Measurements from ENCODE around the gene TOMM6.
"Not testable (repeated sequence)": the region's sequence is repeated elsewhere in the genome, so short reads cannot be mapped to it uniquely, and the experiment has no call there.

TOMM6 gene

DNA sequence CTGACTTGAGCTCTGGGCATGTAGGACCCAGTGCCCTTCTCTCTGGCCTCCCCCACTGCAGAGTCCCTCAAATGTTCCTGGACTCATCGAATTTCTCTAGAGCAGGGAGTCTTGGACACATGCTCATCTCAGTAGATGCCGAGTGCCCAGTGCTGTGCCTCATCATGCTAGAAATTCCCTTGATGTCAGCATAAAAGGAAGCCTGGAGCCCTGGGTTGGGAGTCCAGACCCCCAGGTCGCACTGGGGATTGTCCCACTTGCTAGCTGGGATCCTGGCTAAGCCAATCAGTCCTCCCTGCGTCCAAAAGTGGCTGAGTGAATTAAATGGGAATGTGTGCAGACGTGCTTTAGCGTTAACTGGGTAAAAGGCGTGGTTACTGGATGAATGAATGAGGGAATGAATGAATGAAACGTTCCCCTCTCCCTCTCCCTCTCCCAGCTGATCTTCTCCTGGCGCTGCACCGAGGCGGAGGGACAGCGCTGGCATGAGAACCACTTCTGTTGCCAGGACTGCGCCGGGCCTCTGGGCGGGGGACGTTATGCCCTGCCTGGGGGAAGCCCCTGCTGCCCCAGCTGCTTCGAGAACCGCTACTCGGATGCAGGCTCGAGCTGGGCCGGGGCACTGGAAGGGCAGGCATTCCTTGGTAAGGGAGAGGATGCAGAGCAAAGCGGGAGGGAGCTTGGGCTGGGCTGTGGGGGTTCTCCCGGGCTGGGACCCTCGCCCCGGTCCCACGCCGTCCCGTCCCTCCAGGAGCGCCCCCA, 1.6 kb upstream of the TOMM6 start:
- DNase-seq, result peak in 1 of 2 experiments; percentile 12

DNA sequence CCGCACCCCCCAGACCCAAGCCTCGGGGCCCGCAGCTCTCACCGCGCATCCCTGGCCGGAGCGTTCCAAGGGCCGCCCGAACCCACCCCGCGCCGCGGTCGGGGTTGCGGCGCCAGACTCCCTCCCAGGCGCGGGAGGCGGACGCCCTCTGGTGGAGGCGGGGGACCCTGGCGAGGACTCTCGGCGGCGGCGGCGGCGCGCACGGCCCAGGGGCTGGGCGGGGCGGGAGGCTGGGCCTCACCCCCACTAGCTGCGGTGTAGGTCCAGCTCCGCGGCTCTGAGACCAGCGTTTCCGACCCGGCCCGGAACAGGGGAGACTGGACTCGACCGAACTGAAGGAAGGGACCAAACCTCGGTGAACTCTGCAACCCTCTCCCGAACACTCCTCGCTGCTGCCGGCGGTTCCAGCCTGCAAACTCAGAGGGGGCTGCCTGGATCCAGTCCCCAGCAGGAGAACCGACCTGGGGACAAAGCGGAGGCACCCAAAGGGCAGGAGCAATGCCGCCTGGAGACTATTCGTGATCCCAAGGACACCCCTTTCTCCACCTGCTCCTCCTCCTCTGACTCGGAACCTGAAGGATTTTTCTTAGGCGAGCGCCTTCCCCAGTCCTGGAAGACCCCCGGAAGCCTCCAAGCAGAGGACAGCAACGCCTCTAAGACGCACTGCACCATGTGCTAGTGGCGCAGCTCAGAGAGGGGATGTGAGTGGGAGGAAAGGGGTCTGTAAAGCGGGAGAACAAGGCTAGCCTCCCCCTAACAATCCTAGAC, 859 bp upstream of the TOMM6 start:
- DNase-seq, result peak in 1 of 2 experiments; percentile 58

DNA sequence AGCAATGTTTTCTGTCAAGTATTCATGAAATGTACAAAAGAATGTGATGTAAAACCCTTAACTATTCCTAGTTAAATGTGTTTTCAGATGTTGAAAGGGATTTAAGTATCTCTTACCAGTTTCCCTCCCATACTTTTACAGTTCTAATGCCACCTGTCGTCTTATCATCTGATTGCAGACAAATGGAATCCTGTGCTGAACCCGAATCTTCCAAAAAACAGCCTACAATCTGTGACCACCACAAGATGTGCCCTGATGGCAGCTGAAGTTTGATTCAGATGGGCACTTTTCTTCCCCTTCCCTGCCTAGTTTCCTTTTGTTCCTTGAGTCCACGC, 1.9 kb downstream of the TOMM6 start:
- DNase-seq, result no peak

DNA sequence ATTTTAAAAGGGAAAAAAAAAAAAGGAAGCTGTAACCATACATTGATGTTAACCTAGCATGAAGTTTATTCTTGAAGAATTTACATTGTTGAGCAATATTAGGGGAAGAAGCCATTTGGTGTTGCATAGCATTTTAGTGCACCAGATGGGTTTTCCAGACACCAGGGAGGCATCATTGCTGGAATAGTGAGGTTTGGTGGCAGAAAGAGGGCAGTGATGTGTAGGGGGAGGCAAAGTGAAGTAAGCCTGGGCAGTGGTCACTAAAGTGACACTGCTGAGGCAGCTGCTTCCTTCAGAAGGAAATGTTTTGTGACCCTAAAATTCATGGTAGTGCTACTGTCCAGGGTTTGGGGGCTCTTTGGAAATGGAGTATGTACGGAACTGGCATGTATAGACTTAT, 2.6 kb downstream of the TOMM6 start:
- no peak for DNase-seq

DNA sequence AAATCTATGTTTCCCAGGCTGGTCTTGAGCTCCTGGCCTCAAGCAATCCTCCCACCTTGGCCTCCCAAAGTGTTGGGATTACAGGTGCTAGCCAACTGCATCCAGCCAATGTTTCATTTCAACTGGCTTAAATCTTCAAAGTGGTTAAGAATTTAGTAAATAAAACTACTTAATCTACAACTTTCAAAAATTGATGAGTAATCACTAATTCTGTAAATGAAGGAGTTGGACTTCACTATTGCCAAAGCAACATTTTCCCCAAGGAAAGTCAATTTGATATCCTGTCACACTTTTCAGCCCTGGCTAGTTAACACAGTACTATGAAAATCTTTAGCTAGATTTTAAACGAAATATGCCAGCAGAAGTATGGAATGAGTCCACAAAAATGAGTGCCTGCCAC, 3.8 kb downstream of the TOMM6 start:
- DNase-seq, result no peak

DNA sequence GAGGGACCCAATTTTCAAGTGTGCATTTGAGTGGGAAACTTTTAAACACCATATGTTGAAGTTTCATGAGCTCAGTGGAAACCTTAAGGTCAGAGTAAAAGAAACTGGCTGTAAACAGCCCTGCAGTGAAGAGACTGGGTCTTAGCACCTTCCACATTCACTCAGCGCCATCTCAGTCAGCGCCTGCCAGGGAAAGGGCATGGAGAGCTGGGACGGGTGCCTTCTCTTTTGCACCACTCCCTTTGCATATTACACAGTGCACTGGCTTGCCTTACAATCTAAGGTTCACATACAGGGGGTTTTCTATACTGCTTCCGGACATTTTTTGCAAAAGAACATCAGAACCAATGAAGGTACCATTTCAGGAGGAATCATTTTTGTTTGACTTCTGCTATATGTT, 4.5 kb downstream of the TOMM6 start:
- DNase-seq, result no peak

DNA sequence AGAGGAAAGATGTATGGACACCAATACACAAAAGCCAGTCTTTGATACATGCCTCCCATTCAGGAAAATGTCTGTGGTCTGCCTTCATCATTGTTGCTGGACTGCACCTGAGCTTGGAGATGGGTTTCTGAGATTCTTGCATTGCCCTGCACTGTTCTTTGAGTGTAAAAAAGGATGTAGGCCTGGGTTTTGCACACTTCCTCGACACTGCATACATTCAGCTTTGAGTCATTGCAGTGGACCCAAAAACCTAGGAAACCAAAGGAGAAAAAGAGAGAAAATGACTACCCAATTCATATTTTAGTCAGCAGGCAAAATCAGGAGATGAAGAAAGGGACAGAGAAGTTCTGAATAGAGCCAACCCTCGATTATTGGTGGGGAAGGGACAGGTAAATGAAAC, 9.0 kb downstream of the TOMM6 start:
- DNase-seq, result no peak

DNA sequence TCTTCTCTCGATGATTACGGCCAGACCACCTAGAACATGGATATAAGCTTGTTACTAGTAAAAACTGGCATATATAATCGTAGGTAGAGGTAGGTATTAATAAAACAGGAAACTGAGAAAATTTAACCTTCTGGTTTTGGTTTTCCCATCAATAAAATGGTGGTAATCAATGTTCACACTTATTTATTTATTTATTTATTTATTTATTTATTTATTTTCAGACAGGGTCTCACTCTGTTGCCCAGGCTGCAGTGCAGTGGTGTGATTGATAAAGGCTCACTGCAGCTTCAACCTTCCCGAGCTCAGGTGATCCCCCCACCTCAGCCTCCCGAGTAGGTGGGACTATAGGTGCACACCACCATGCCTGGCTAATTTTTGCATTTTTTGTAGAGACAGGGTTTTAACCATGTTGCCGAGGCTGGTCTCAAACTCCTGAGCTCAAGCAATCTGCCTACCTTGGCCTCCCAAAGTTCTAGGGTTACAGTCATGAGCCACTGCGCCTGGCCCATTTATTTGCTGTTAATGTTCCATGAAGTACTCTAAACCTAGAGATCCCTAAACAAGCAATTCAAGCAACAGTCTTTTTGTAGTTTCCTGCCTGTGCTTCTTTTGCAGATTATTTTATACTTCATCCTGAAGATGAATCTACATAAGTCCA, 11.5 kb downstream of the TOMM6 start:
- no peak for DNase-seq

DNA sequence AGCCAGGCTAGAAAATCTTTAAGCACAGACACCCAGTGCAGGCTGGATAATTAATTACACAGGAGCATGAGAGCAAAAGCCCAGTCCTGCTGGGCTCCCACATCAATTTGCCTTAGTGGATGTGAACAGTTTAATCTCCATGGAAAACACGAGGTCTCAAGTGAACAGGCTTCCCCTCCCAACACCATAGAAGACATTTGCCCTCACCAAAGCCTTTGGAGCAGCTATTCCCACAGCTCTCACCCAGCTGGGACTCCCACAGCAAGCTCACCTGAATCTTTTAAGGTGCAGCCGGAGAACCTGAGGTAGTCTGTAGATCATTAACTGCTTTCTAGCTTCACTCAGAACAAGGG, 12.0 kb downstream of the TOMM6 start:
- DNase-seq, result no peak

DNA sequence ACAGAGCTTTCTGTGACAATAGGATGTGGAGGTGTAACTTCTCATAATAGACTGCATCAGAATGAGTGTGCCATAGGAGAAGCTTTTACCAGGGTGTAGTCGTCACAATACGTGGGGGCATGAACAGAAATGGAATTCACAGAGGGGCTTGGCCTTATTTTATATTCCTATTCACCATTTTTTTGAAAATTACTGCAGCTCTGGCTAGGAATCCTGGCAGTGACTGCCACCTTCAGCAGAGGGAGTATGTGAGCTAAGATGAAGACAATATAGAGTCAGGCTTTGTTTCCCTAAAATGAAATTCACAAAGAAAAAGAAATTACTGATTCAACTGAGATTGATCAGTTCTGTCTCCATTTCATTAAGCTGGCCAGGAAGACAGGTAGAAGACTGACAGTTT, 13.9 kb downstream of the TOMM6 start:
- DNase-seq, result no peak

DNA sequence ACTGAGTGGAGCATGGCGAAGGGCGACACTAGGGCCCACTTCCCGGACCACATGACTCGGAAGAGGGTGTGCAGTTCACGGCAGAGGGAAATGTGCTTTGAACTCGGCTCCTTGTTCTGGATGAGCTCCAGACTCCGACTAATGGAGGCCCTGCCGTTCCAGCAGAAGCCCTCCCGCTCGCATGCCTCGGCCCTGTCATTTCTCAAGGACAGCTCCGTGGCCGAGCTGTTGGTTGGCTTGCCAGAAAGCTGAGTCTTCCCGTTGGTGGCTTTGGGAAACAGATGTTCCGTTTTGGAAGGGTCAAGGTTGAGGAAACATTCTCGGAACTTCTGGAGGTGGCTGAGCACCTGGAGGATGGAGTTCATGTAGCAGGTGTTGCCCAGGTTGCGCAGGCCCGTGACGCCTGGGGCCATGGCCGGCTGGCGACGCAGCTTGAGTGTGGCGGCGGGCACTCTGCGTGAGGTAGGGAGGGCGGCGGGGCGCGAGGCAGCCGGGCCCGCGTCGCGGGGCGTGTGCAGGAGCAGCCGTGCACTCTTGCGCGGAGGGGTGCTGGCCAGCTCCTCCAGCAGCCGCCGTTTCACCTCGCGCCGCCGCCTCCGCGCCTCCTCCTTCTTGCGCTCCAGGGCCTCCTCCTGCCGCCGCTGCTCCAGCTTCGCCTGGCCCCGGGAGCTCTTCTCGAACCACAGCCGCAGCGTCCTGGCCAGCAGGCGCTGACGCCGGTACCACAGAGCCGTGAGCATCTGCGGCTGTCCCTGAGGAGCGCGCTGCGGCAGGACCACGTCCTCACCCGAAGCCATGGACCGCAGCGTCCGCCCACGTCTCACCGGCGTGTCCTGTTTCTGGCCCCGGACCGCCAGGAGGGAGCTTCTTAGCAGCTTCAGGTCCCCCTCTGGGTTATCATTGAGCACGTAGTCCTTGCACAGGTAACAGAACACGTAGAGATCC, 18.6 kb downstream of the TOMM6 start:
- no peak for DNase-seq

DNA sequence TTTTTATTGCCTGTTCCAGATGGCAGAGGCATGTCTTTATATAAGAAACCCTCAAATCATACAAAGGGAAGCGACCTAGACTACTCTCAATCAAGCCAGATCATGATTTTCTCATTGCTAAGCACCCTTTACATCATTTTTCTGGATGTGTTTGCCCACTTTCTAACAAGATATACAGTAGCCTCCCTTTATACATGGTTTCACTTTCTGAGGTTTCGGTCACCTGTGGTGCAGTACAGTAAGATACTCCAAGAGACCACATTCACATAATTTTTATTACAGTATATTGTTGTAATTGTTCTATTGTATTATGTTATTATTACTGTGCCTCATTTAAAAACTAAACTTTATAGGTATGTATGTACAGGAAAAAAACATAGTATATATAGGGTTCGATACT, 23.6 kb downstream of the TOMM6 start:
- no peak for DNase-seq

DNA sequence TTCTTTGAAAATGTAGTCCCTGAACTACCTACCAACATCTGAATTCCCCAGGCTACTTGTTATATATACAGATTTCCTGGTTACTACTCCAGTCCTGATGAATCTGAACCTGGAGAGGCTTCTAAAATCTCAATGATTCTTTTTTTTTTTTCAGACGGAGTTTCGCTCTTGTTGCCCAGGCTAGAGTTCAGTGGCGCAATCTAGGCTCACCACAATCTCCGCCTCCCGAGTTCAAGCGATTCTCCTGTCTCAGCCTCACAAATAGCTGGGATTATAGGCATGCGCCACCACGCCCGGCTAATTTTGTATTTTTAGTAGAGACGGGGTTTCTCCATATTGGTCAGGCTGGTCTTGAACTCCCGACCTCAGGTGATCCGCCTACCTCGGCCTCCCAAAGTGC, 24.5 kb downstream of the TOMM6 start:
- DNase-seq, result not testable (repeated sequence)

DNA sequence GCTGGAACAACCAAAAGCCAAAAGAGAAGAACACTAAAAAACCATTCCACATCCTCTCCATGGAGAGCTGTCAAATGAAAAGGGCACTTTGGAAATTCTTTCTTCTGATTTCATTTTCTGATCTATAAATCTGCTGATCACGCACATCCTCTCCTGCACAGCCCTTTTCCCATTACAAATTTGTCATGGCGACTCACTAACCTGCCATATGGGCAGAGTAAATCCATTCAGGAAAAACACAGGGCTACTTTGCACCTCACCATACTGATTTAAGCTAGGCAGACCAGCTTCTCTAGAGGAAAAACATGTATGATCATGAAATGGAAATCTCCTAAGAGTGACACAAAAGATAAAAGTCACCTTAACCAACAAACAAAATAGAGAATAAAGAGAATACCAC, 26.0 kb downstream of the TOMM6 start:
- DNase-seq, result no peak

DNA sequence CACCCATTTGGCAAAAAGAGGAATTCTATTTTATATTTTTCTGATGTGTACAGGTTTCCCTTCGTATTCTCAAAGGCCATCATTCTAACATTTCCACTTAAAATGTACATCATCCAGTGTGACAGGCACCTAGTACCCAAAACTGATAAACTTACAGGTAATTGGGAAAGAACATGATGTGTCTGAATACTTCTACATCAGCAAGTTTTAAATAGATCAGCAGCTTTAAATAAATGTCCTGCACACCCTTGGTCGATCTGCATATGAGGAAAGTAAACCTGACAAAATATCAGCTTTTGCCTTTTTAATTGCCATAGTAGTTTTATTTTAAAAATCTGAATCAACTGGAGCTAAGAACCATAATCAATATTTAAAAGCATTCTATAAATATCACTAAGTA, 26.5 kb downstream of the TOMM6 start:
- no peak for DNase-seq

DNA sequence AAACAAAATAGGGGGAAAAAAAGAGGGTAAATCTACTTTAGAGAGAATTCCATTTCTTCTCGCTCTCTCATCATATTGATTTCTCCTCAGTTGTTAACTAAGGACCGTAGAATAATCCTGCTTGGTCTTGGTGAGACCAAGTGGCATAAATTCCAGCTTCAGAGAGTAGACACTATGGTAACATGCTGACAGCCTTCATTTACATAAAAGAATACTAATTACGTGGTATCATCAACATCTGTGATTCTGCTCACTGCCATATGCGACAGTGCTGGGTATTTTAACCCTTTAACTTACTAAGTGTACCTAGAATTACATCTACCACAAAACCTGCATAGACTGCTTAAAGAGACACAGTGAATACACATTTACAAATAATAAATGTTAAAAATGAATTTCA, 27.1 kb downstream of the TOMM6 start:
- no peak for DNase-seq

DNA sequence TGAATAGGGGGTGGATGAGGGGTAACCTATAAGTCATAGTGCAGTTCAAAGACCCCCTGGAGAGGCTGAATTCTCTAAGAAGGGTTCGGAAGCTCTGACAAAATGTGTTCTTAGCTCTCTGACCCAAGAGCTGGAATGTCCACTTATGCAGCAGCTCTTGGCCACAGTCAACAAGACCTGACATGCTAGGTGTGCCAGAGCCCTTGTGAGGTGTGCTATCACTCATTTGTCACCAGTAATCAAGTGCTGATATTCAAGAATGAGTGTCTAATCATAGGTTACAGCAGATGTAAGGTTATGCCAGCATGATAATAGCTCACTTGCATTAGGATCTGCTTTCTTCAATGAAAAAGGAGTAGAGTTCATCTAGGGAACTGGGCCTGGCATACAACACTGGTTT, 28.1 kb downstream of the TOMM6 start:
- DNase-seq, result no peak

DNA sequence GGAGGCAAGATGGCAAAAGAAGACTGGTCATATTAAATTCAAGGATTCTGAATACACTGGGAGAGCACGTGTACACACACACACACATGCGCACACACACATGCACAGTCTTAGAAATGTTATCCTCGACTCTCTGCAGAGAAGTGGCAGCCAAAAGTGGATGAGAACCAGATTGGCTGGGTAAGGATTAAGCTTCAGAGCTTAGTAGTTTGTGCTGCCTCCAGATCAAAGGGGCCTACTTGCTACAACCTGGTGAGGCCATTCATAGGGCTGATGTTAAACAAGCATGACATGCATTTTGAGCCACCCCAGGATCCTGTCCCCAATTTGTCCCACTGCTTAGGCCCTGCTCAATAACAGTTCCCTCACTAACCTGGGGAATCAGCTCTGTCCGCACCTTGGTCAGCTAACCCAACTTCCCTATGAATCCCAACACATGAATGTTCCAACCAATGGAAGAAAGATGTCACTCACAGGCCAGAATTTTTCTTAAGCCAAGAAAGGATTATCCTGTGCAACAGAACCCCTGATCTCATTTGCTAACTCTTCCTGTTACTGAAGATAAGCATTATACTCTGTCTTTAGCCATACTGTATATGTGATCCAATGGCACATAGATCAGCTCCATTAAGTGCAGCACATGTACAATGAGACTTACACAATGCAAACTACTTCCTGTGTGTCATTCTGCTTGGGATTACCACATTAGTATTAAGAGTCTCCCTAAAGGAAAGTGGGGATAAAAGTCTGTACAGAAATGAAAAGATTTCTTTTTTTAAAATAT, 31.0 kb downstream of the TOMM6 start:
- no peak for DNase-seq

DNA sequence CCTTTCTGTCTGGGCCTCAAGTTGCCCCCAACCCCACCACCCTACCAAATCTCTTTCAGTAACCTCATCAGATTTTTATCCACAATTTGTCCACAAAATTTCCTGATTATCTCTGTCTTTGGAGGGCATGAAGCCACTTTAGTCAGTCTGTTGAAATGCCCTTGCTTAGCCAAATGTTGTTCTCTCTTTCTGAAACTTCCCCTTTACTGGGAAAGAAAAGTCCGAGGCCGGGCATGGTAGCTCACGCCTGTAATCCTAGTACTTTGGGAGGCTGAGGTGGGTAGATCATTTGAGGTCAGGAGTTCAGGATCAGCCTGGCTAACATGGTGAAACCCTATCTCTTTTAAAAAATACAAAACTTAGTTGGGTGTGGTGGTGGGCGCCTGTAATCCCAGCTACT, 33.8 kb downstream of the TOMM6 start:
- no peak for DNase-seq

DNA sequence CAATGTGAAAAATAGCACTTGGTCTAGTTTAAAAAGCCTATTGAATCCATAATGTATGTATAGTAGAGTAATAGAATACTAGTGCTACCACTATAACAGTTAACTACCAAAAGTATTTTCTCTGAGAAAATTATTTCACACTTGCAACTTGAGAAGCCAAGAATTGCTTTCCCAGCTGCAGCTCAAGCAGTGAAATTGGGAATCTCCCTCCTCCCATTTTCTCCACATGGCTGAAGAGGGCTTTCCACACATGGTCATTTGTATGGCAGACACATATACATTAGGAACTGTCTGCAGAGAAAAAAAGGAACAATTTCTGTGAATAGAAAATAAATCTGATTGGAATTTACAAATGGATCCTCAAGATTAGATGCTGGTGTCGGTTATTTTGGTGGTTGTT, 34.5 kb downstream of the TOMM6 start:
- DNase-seq, result no peak

DNA sequence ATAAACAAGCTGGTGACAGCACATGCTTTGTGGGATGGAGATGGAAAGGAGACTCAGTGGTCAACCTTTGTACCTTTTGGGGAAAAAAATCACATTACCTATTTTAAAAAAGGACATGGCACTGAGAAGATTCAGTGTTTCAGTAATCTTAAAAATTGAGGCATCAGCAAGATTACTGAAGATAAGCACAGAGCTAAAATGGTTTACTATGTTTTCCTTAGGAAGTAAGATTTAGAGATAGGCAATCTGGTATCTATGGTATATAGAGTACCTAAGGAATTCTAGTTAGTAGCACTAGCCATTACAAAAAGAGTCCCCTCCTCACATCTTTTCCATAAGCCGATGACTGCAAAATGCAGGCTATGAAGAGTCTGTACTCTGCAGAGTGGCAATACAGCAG, 35.7 kb downstream of the TOMM6 start:
- no peak for DNase-seq

Measured in cerebellar nuclear complex (tissue), 1 donor.